GM21786 (cell line): ENCODE results near the gene TLE4.
A peak's percentile ranks its signal among the peaks of the same experiment; 100 is the strongest.
"Not testable (repeated sequence)": the region's sequence is repeated elsewhere in the genome, so short reads cannot be mapped to it uniquely, and the experiment has no call there.

Source experiments
- ATAC-seq: cut with Tn5 transposase; IDR thresholded peaks from one replicate; pipeline ENCODE4 v1.9.1; 2021; ENCODE audit not compliant: unreplicated experiment

Gene TLE4

DNA sequence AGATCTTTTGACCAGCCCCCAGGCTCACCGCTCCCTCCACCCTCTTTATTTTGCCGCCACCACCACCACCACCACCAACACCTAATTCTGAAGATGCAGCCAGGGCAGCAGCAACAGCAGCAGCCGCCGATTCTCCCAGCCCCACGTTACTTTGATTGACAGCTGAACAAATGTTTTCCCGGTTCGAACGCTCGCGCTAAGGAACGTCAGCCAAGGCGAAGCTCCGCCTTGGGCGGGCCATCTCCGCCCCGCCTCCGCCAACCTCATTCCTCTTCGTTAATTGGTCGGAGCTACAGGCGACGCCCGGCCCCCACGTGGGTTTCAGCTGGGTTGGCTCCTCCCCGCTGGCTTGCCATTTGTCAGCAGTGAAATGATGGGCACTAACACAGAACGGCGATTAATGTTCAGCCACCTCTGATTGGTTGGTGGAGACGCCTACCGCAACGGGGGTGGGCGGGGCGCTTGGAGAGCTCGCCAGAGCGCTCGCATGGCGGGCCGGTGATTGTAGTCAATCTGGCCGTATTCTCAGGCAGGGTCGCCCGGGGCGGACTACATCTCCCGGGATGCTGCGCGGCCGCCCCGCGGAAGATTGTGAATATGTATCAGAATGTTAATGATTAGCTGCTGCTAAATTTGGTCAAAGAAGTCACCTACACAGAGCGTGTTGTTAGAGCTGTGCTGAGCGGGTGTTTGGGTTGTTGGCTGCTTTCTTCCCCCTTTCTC is at the start of gene TLE4:
TLE4 (plus strand) TSS at position 657 of the 723 bp plus-strand sequence. CDS start 826 bp downstream, outside the sequence.
- peak; percentile 85 for ATAC-seq

DNA sequence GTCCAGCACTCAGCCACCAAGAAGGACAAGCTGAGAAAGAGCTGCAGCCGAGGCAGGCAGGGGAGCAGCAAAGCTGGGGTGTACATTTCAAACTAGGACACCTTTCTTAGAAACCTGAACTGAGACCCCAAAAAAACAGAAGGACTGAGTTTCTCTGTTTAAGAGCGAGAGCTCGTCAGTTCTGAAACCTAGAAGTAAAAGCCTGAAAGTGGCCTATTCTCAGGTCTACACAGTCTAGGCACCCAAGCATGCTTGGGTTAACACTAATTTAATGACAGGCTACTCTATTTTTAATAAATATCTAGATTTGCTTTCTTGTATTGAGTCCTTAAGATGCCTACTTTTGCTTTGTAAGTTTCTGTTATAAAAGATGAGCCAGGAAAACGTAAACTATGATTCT is 49.0 kb upstream of the TLE4 start:
- no peak for ATAC-seq

DNA sequence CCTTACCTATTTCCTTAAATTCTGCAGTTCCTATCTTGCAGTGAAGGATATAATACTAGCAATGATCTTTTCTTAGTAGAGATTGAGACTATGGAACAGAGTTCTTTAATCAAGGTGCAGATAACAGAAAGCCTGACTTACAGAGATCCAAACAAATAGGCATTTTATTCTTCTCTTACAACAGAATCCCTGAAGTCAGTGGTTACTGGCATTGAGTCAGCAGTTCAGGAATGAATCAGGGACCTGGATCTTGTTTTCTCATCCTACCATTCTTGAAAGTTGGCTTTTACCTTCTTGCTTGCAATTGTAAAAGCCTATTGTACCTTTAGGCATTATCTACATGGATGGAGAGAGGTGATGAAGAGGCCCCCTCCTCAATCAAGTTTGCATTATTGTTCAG is 47.5 kb upstream of the TLE4 start:
- no peak for ATAC-seq

DNA sequence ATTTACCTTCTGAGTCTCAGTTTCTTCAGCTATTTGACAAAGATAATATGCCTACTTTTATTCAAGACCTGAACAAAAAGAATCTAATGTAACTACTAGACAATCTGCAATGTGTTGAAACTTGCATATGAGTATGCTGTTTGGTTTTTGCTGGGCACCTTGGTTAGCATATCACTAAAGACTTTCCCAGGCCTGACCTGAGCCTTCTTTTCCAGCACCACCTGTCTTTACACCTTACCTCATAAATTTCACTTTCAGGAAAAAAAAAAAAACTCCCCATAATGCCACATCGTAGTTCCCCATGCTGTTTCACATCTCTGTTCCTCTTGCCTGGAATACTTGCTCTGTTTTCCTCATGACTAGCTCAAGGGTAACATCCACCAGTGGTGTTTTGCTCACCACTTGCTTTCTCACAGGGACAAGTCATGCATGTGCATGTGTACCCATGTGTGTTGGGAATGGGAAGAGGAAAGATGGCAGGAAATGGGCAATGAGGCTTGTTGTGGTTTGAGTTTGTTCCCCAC is 45.6 kb upstream of the TLE4 start:
- ATAC-seq: no peak

DNA sequence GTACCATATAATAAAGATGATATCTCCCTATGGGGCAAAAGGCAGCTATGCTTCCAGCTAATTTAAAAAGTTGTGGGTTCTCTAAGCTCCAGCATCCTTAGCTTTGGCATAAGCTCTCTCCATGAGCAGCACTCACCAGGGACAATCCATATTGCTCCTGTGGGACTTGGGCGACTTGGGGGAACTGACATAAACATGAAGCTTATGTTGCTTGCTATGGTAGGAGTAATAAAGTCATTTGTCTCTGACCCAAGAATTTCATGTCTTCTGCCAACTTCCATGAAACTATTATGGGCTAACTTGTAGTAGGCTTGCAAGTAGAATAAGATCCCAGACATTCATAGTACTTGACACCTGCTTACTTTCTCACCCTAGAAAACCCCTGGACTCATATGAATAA is 36.2 kb upstream of the TLE4 start:
- no peak for ATAC-seq

DNA sequence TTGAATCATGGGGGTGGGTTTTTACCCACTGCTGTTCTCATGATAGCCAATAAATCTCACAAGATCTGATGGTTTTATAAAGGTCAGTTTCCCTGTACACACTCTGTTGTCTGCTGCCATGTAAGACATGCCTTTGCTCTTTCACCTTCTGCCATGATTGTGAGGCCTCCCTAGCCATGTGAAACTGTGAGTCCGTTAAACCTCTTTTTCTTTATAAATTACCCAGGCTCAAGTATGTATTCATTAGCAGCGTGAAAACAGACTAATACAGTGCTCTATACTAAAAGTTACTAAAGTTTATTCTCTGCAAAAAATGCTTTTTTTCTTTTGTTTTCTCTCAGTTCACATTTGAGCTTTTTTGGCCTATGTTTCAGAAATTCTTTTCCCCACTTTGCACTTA is 33.9 kb upstream of the TLE4 start:
- ATAC-seq: no peak

DNA sequence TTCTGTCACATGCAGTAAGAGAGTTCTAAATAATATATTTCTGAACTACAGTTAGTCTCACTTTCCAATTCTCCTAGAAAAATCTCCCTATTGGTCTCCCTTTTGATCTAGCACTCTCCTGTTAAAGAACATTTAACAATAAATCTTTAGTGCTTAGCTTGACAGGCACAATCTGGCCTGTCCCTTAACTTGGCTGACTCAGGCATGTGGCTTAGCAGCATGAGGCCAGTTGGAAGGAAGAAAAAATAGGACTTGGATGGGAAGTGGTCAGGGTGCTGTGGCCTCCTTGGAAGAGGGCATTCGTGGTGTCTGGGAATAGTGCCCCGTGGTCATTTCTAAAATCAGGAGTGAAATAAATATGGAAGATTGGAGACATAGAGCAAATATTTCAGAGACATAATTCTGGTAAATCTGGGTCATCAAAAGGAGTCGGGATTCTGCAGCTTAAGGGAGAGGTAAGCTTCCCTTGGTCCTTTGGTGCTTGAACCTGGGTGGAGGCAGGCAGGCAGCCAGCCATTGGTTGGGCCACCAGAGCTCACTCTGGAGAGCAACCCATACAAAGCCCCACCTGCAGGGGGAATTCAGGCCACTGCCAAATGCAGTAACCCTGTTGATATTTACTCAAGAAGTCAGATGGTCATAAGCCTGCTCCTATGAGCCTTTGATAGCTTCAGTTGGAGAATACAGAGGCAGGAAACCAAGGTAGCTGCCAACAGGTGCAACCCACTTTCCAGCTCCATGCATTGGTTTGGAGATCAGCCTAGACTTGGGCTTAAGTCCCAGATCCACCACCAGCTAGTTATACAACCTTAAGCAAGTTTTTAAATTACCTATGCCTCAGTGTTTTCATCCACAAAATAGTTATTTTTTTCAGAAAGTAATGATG is 28.8 kb upstream of the TLE4 start:
- ATAC-seq: no peak

DNA sequence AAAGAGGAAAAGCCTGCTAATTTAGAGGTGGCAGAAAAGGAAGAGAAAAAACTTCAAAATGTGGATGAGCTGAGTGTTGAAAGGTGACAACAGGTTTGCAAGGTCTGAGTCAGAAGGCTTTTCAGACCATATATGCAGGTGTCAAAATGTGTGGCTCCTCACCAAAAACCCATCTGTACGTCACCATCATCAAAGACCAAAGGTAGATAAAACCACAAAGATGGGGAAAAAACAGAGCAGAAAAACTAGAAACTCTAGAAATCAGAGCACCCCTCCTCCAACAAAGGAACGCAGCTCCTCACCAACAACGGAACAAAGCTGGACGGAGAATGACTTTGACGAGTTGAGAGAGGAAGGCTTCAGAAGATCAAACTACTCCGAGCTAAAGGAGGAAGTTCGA is 27.4 kb upstream of the TLE4 start:
- ATAC-seq: not testable (repeated sequence)

DNA sequence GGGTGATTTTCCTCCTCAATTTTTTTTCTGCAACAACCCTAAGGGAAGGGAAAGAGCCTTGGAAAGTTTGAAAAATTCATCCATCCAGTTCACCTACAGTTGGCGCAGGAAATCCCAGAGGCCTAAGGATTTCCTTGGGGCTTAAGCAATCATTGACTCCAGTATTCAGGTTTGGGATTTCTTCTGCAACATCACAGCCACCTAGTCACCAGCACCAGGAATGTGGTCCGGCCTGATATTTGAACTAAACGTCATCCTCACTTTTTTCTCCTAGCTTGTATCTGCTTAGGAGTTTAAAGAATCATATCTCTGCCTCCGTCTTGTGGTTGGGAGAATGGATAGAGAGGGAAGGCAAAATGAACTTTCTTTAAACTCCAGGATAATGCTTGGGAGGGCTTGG is 20.2 kb upstream of the TLE4 start:
- no peak for ATAC-seq

DNA sequence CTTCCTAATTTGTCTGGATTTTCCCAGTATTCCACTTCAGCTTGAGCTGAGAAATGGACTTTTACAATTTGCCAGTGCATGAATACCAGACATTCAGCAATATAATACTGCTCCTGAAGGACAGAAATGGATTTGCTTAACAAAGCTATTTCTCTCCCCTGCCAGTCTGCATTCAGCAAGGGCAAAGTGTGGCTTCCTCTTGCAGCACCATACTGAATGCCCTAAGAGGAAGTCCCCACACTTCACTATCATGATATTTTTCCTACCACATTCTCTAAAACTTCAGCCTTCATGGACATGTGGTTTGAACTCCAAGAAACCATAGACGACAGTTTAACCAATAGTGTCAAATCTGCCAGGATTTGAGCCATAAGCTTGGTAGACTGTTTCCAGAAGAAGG is 19.8 kb upstream of the TLE4 start:
- no peak for ATAC-seq

DNA sequence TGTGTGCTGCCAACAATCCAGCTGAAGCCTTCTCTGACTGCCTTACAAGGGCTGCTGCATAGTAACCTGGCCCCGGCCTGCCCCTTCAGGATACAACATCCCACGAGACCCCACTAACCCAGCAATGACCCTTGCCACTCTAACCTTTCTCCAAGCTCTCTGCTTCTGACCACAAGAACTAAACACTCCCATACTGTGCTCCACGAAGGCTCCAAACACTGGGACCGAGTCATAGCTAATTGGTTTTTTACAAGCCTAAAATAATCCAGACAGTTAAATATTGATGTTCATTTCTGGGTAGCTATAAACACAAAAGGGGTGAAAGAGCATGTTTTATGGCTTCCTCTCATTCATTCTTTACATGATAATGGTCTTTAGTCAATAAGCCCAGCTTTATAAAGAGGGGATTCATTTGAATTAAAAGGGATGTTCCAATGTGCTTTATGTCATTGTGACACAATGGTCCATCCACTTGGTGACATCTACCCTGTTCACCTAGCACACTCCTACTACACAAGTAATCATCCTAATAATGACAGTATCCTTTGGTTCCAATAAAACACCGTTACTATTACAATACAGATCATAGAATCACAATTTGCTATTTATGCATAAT is 16.2 kb upstream of the TLE4 start:
- no peak for ATAC-seq

DNA sequence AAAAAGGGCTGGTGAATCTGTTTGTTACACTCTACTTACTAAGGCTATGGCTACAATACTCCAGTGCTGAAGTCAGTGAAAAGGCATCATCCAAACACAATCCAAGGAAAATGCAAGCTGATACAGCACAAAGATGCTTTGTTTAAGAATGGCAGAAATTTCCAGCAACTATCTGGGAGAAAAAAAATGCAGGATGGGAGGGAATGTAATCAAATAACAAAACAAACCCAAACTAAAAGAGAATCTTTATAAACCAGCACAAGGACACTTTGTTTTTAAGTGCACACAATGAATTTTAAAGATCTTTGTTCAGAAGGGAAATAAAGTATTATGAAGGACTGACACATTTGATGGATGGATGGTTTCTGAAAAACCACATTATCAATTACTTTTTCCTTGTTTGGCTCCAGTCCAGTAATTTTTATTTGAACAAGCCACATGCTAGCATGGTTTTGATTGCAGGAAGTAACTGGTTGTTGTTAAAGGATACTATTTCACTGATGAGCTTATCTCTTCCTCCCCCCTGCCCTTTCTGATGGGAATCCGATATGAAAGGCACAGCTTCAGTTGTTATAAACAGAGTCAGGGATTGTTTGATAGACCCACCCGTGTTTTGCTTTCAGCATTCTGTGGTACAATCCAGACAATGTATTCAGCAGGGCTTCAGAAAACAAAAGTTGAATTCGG is 12.1 kb upstream of the TLE4 start:
- no peak for ATAC-seq

DNA sequence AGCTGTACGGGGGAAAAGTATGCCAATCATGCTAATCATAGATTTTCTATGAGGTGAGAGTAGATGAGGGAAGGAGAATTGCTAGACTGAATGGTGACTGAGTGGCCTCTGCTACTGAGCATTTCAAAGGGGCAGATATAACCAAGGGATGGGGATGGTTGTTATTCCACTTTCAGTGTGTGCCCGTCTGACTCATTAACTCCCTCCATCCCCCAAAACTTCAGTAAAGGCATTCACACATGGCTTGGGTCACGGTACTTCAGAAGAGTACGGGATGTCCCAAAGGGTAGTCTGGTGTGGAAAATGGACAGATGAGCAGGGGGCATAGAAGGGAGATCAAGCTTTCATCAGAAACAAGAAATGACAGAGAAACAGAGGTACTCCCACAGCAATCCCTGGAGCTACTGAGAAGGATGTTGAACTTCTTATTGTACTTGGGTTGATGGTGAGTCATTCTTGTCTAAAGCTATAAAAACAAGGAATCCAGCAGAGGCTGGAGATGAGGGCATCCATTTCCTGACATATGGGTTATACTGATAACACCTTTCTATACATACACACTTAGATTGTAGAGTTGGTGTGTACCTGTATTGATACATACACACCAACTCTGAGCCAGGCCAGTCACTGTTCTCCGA is 8.9 kb upstream of the TLE4 start:
- ATAC-seq: no peak

DNA sequence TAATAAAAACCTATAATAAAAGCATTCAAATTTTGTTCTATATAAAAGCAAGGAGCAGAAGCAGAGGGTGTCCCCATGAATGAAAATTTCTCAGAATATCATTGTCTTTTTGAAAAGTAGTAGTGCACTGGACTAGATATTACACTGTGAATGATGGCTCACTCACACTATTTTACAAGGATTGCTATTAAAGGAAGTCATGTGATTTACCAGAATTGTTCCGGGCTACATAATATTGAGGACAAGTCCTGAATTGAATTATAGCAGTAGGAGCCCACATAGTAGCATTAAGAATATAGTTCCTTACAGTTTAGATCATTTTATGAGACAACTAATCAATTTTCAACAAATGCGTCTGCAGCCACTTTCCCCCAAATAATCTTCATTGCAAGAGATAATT is 7.7 kb upstream of the TLE4 start:
- no peak for ATAC-seq

DNA sequence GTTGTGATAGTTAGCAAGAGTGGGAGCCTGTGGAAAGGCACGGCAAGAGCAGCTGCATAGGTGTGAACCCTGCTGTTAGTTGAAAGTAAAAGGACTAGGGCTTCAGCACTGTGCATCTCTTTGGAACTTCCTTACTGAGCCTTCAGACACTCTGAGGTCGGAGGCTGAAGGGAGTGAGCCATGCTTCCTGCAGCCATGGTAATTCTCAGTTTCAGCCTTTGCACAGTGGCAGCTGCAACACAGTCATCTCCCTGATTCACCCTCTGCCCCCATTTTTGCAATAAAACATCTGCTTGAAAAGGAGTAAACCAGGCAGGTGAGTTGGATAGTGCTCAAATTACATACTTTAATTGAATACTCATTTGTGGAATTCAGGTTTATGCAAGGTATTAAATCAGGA is 6.5 kb upstream of the TLE4 start:
- peak; percentile 95 for ATAC-seq

DNA sequence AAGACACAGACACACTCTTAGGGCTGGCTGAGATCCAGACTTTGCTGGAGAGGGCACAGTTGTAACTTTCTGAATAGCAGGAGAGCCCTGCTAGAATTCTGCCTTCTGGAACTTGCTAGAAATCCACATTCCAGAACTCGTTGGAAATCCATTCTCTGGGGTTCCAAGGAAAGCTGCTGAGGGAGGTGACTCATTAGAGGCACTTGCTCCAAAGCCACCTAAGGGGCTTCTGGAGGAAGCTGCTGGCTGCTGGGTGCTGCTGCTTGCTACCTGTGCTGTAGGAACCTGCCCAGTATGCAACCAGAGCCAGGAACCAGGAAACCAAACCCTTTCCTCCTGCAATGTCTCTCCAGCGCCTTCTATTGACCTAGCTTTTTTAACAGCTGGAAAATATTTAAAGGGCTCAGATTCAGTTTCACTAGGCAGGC is 4.1 kb upstream of the TLE4 start:
- ATAC-seq: no peak

DNA sequence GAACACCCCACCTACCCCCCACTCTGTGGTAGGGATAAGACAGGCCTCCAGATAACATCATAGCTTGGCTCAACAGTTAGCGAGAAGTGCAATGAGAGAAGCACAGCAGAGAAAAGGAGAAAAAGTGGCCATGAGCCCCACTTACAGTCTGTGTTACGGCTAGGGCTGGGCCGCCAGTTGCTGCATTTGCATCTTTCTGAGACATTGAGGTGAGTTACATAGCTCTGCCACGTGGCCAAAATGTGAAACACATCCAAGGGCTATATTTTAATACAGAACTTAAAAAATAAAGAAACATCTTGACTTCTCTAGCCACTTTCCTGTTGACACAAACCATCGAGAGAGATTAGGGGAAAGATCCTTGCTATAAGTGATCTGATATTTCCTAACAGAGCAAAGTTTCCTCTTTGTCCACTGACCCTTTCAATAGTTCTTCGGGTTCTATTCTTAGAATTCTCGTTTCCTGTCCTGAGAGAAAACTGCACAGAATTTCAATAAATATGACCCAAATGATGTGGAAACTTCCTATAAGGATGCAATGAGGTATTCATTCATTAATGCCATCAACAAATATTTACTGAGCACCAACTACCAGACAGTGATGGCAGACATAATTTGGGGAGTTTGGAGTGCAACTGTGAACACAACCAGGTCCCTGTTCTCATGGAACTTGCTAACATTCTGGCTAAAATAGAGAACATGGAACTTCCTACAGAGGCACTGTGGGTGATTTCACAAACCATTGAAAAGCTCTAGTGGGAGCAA is 3.2 kb upstream of the TLE4 start:
- no peak for ATAC-seq

DNA sequence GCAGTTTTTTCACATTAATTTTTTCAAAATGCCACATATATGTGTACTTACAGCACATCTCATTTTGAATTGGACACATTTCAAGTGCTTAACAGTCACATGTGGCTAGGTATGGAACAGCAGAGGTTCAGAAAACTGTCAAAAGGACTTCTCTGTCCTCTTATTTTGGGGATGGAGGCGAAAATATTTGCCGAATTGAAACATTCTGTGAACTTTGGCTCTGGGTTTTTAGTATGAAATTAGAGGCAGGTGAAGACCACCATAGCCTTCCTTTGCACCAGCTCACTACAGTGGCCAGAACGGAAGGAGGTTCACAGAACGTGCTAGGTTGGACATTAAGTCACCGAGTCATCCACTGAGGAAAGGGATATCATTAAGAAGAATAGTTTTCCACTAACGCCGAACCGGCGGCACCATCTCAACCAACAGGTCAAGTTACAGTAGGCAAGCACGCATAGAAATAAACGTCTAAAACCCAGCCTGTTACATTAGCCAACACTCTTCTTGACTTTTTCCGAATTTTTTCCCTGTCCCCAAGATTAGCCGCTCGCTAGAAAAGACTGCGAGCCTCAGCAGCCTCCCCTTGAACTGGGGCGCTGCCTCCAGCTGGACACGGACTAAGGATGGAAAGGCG is 1.8 kb upstream of the TLE4 start:
- ATAC-seq: no peak
